Hepatocyte (in vitro differentiated cells): ENCODE data around the gene FCAMR. TPM values are rescaled to one million over a fixed set of nuclear protein-coding genes. Genes with fewer than 3 reads are reported as not detected.
A peak's percentile ranks its signal among the peaks of the same experiment; 100 is the strongest.

Experiments
- DNase-seq: peaks from one replicate; pipeline ENCODE4 v3.0.0-alpha.2; 2016; ENCODE audit warnings: low spot score
- H2AFZ ChIP-seq: fragments of 200-600 bp; sonication (generic); 2 replicates; pipeline ENCODE4 v1.6.0; 2016; ENCODE audit warnings: antibody characterized with exemption, mild to moderate bottlenecking
- H3K27ac ChIP-seq: fragments of 200-600 bp; sonication (generic); 2 replicates; pipeline ENCODE4 v1.5.1; 2016; ENCODE audit warnings: mild to moderate bottlenecking
- H3K27me3 ChIP-seq: fragments of 200-600 bp; sonication (generic); 2 replicates; pipeline ENCODE4 v1.6.1; 2016
- H3K36me3 ChIP-seq: fragments of 200-600 bp; sonication (generic); replicated peaks from 2 replicates; pipeline ENCODE4 v1.5.1; 2016; ENCODE audit warnings: low read depth; ENCODE audit not compliant: insufficient read depth
- H3K4me1 ChIP-seq: fragments of 200-600 bp; sonication (generic); 2 replicates; pipeline ENCODE4 v1.5.1; 2016; ENCODE audit warnings: mild to moderate bottlenecking, moderate library complexity; ENCODE audit not compliant: insufficient read depth
- H3K4me2 ChIP-seq: fragments of 200-600 bp; sonication (generic); 2 replicates; pipeline ENCODE4 v1.6.0; 2016
- H3K4me3 ChIP-seq: fragments of 200-600 bp; sonication (generic); 2 replicates; pipeline ENCODE4 v1.5.1; 2016; ENCODE audit warnings: mild to moderate bottlenecking
- H3K79me2 ChIP-seq: fragments of 200-600 bp; sonication (generic); 2 replicates; pipeline ENCODE4 v1.6.0; 2017; ENCODE audit warnings: mild to moderate bottlenecking
- H3K9me2 ChIP-seq: fragments of 200-600 bp; sonication (generic); replicated peaks from 2 replicates; pipeline ENCODE4 v1.6.0; 2017; ENCODE audit warnings: mild to moderate bottlenecking; ENCODE audit not compliant: insufficient read depth
- H3K9me3 ChIP-seq: fragments of 200-600 bp; sonication (generic); 2 replicates; pipeline ENCODE4 v1.5.1; 2016; ENCODE audit warnings: low read depth, mild to moderate bottlenecking
- H4K20me1 ChIP-seq: fragments of 200-600 bp; sonication (generic); 2 replicates; pipeline ENCODE4 v1.6.0; 2016; ENCODE audit warnings: mild to moderate bottlenecking; ENCODE audit not compliant: insufficient read depth, poor library complexity, severe bottlenecking
- EZH2 ChIP-seq: fragments of 200-600 bp; sonication (generic); IDR thresholded peaks from 2 replicates; pipeline ENCODE4 v1.6.1; 2016; ENCODE audit warnings: antibody characterized with exemption, mild to moderate bottlenecking, borderline replicate concordance
- EZH2phosphoT487 ChIP-seq: fragments of 200-600 bp; sonication (generic); IDR thresholded peaks from one replicate; pipeline ENCODE4 v1.6.1; 2018; ENCODE audit warnings: antibody characterized with exemption, mild to moderate bottlenecking, low read depth, moderate library complexity; ENCODE audit not compliant: unreplicated experiment, severe bottlenecking
- WGBS: methylation state at CpG from one replicate; pipeline ENCODE4 v1.1.6; 2016; ENCODE audit warnings: low lambda C conversion rate; ENCODE audit errors: missing lambda C conversion rate; 5-methylcytosine and 5-hydroxymethylcytosine counted together
- polyA plus RNA-seq: library from polyadenylated mRNA; unstranded; fragments of >200 nt; fragmentation: Nextera tagmentation; extraction: Ambion mirVana; gene quantifications from 2 replicates; pipeline ENCODE4 v1.2.1, GENCODE V29; 2016
- total RNA-seq: library from RNA; depleted of rRNA; stranded (reverse); fragments of >200 nt; gene quantifications from 2 replicates; pipeline ENCODE4 v1.2.3, GENCODE V29; 2014
- TF ChIP-seq, protein P1 (sequence below): fragments of 200-600 bp; sonication (generic); IDR thresholded peaks from 2 replicates; pipeline ENCODE4 v1.5.1; 2016; ENCODE audit warnings: antibody characterized with exemption, mild to moderate bottlenecking; ENCODE audit not compliant: poor library complexity

The FCAMR gene
- total and polyA plus RNA-seq, 2 experiments from 2014 or later, result 0.70 TPM; not detected in 1

DNA sequence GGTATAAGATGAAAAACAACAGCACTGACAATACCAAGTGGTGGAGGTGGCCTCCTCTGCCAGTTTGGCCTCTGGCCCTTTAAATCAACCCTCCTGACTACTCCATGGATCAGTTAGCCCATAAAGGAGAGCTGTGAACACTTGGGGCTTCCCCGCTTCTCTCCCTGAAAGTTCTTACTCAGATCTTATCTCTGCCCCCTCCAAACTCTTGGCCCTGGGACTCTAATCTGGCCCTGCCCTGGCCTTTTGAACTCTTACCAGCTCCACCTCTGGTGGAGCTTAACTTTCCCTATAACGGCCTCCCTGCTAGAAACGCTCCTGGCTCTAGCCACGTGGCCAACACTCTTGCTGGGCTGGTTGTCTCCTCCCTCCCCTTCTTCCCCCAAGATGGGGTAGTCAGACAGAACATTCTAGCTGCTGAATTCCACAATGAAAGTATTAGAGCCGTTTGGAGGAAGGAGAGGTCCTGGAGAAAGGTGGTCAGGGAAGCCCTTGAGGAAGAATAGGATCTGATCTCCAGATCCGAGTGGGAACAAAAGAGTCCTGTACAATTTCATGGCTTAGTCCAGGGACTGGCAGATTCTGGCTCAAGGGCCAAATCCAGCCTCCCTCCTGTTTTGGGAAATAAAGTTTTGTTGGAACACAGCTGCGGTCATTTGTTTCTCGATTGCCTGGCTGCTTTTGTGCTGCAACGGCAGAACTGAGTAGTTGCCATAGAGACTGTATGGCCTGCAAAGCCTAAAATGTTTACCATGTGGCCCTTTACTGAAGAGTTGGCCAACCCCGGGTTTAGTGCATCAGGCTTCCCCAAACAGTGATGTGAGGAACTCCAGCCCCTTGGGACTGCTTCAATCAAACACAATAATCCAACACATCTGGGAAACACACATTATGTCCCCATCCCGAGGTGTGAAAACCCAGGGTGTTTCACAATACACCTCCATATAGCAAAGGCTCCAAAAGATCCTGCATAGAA, 14.5 kb downstream of the FCAMR start:
- no peaks in the 10 kb centered on the region for H4K20me1 ChIP-seq
- H3K27me3 ChIP-seq, result no peaks in the 10 kb centered on the region
- H3K9me2 ChIP-seq, result no peaks in the 10 kb centered on the region
- WGBS, result 43% methylated on average over 11 of the region's 11 CpGs
- DNase-seq, result peak; percentile 68
- no peaks in the 10 kb centered on the region for H3K36me3 ChIP-seq
- H3K79me2 ChIP-seq, result no peaks in the 10 kb centered on the region
- H3K4me1 ChIP-seq, result peaks cover 37% of the 10 kb centered on the region
- TF ChIP-seq EZH2 (no peak), EZH2phosphoT487 (no peak)
- TF ChIP-seq, protein P1, sequence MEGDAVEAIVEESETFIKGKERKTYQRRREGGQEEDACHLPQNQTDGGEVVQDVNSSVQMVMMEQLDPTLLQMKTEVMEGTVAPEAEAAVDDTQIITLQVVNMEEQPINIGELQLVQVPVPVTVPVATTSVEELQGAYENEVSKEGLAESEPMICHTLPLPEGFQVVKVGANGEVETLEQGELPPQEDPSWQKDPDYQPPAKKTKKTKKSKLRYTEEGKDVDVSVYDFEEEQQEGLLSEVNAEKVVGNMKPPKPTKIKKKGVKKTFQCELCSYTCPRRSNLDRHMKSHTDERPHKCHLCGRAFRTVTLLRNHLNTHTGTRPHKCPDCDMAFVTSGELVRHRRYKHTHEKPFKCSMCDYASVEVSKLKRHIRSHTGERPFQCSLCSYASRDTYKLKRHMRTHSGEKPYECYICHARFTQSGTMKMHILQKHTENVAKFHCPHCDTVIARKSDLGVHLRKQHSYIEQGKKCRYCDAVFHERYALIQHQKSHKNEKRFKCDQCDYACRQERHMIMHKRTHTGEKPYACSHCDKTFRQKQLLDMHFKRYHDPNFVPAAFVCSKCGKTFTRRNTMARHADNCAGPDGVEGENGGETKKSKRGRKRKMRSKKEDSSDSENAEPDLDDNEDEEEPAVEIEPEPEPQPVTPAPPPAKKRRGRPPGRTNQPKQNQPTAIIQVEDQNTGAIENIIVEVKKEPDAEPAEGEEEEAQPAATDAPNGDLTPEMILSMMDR, result no peak
- H3K4me3 ChIP-seq, result no peak overlapping the region
- H3K9me3 ChIP-seq, result no peaks in the 10 kb centered on the region
- peak overlapping the region; percentile 49 for H3K27ac ChIP-seq
- peak overlapping the region; percentile 7 for H2AFZ ChIP-seq
- H3K4me2 ChIP-seq, result no peak overlapping the region

DNA sequence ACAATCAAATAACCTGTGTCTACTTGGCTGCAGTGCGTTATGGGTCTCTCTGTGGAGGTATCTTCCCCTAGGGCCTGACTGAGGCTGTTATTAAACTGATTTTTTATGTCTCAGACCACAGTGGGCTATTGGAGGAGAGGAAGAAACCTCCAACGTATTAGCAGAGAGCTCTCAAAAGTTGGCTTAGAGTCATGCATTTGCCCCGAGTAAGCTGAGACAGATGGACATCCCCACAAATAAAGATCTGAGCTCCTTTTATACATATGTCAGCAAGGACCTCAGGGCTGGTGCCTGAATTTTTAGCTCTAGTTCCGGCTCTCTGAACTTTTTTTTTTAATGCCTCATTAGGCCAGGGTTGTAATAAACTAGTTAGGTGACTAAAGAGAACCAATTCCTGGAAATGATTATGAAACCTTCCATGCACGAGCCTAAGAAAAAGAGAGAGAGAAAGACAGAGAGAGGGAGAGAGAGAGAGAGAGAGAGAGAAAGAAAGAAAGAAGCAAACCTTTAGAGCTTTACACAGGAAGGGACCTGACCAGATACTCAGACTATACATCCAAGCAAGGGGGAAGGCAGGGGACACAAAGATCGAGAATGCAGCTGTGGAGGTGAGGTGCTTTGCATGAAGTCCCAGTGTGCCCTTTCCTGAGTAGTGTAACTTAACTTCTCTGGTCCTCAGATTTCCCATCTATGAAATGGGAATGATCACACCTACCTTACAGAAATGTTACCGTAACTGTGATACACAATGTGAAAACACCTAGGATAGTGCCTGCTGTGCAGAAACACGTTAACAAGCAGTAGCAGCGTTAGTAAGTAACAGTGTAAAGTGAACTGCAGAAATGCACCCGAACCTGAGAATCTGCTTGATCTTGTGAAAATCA, 15.6 kb downstream of the FCAMR start:
- peak overlapping the region; percentile 49 for H3K27ac ChIP-seq

DNA sequence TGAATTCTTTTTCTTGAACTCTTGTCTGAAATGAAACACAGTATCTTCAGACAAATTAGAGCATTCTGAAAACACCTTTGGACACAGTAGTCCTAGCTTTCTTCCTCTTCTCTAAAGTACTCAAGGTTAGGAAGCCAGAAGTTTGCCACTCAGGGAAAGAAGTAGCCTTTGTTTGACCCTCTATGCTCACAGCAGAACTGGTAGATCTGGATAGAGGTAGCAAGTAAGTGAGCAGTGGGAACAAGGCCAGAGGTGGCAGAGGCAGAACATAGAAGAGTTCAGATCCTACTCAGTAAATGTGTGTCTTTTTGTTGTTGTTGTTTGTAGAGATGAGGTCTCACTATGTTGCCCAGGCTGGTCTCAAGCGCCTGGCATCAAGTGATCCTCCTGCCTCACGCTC, 16.6 kb downstream of the FCAMR start:
- no peak overlapping the region for H2AFZ ChIP-seq
- H3K4me3 ChIP-seq, result no peak overlapping the region
- no peak for DNase-seq
- no peaks in the 10 kb centered on the region for H3K79me2 ChIP-seq
- H3K9me3 ChIP-seq, result no peaks in the 10 kb centered on the region
- peaks cover 38% of the 10 kb centered on the region for H3K4me1 ChIP-seq
- H3K36me3 ChIP-seq, result no peaks in the 10 kb centered on the region
- H3K27me3 ChIP-seq, result no peaks in the 10 kb centered on the region
- H3K4me2 ChIP-seq, result no peak overlapping the region
- peak overlapping the region; percentile 87 for H3K27ac ChIP-seq
- TF ChIP-seq, protein P1, result no peak
- TF ChIP-seq EZH2, result no peak
- TF ChIP-seq EZH2phosphoT487, result no peak
- WGBS, result 89% methylated on average over 2 of the region's 2 CpGs
- H3K9me2 ChIP-seq, result no peaks in the 10 kb centered on the region
- no peaks in the 10 kb centered on the region for H4K20me1 ChIP-seq

More for the DNA sequence above, 15.6 kb downstream of the FCAMR start:
- TF ChIP-seq EZH2, result no peak
- TF ChIP-seq EZH2phosphoT487, result no peak
- TF ChIP-seq, protein P1, result no peak
- H3K36me3 ChIP-seq, result no peaks in the 10 kb centered on the region
- H3K27me3 ChIP-seq, result no peaks in the 10 kb centered on the region
- no peaks in the 10 kb centered on the region for H3K79me2 ChIP-seq
- H3K4me1 ChIP-seq, result peaks cover 38% of the 10 kb centered on the region
- WGBS, result 76% methylated on average over 10 of the region's 10 CpGs
- no peaks in the 10 kb centered on the region for H3K9me2 ChIP-seq
- no peak for DNase-seq
- H3K4me3 ChIP-seq, result no peak overlapping the region
- no peak overlapping the region for H3K4me2 ChIP-seq
- H3K9me3 ChIP-seq, result no peaks in the 10 kb centered on the region
- no peaks in the 10 kb centered on the region for H4K20me1 ChIP-seq
- no peak overlapping the region for H2AFZ ChIP-seq
